NT2/D1 (cell line): Measurements from ENCODE around the gene IFITM5.
A peak's percentile ranks its signal among the peaks of the same experiment; 100 is the strongest.
"Not testable (repeated sequence)": the region's sequence is repeated elsewhere in the genome, so short reads cannot be mapped to it uniquely, and the experiment has no call there.

ENCODE experiments used
- DNase-seq: peaks from one replicate; pipeline ENCODE4 v3.0.0-alpha.2; 2011; ENCODE audit warnings: low read depth, low spot score
- H3K27me3 ChIP-seq: 2 replicates; pipeline ENCODE4 v1.6.0; 2011; ENCODE audit warnings: mild to moderate bottlenecking; ENCODE audit not compliant: insufficient read length, insufficient read depth
- H3K36me3 ChIP-seq: 2 replicates; pipeline ENCODE4 v1.6.1; 2011; ENCODE audit warnings: mild to moderate bottlenecking, low read length, mixed read lengths; ENCODE audit not compliant: insufficient read depth, insufficient read length
- H3K4me1 ChIP-seq: 2 replicates; pipeline ENCODE4 v1.5.1; 2011; ENCODE audit not compliant: insufficient read depth, insufficient read length
- H3K4me3 ChIP-seq: 2 replicates; pipeline ENCODE4 v1.5.1; 2011; ENCODE audit warnings: low read depth; ENCODE audit not compliant: insufficient read length
- H3K9ac ChIP-seq: 2 replicates; pipeline ENCODE4 v1.6.0; 2011; ENCODE audit warnings: low read depth; ENCODE audit not compliant: insufficient read length
- H3K9me3 ChIP-seq: 2 replicates; pipeline ENCODE4 v1.5.1; 2011; ENCODE audit warnings: mild to moderate bottlenecking, low read length; ENCODE audit not compliant: insufficient read depth
- SUZ12 ChIP-seq: IDR thresholded peaks from 2 replicates; pipeline ENCODE4 v1.6.1; 2011; ENCODE audit not compliant: insufficient read length, insufficient read depth; ENCODE audit errors: extremely low read depth
- YY1 ChIP-seq: IDR thresholded peaks from 2 replicates; pipeline ENCODE4 v1.6.1; 2011; ENCODE audit not compliant: insufficient read length, insufficient read depth
- ZNF274 ChIP-seq: IDR thresholded peaks from 2 replicates; pipeline ENCODE4 v1.6.1; 2011; ENCODE audit warnings: mild to moderate bottlenecking, low read depth, low read length

The IFITM5 gene

GRCh38 chr11:325796-326591 is 26.7 kb upstream of the IFITM5 start:
- Histone ChIP-seq H3K9me3 (peaks cover 4% of the 10 kb centered on the region; the same call in 1 of the 2 replicates), H3K36me3 (no peaks in the 10 kb centered on the region), H3K4me1 (peaks cover 12% of the 10 kb centered on the region), H3K27me3 (no peaks in the 10 kb centered on the region), H3K4me3 (no peak overlapping the region), H3K9ac (peak overlapping the region; percentile 8)
- no peak for DNase-seq
- TF ChIP-seq ZNF274 (no peak), SUZ12 (no peak)

- not testable (repeated sequence) for H3K4me3 ChIP-seq, H3K27me3 ChIP-seq, DNase-seq, H3K9ac ChIP-seq, H3K36me3 ChIP-seq, H3K9me3 ChIP-seq
- peaks cover 10% of the 10 kb centered on the region for H3K4me1 ChIP-seq
Measured at GRCh38 chr11:324593-325517, 25.5 kb upstream of the IFITM5 start.

GRCh38 chr11:324156-324555 is 24.8 kb upstream of the IFITM5 start:
- no peaks in the 10 kb centered on the region for H3K27me3 ChIP-seq
- no peak overlapping the region for H3K9ac ChIP-seq
- no peaks in the 10 kb centered on the region for H3K36me3 ChIP-seq
- H3K9me3 ChIP-seq = no peaks in the 10 kb centered on the region
- no peak overlapping the region for H3K4me3 ChIP-seq
- TF ChIP-seq YY1 = no peak
- TF ChIP-seq SUZ12 = no peak
- no peak for TF ChIP-seq ZNF274
- DNase-seq = no peak
- H3K4me1 ChIP-seq = peaks cover 13% of the 10 kb centered on the region

GRCh38 chr11:319888-320273 is 20.6 kb upstream of the IFITM5 start:
- not testable (repeated sequence) for H3K9me3 ChIP-seq, H3K27me3 ChIP-seq, DNase-seq, H3K36me3 ChIP-seq
- Histone ChIP-seq H3K4me3 (peak overlapping the region; percentile 85), H3K9ac (peak overlapping the region; percentile 77), H3K4me1 (peaks cover 25% of the 10 kb centered on the region)

- not testable (repeated sequence) for H3K27me3 ChIP-seq, H3K9me3 ChIP-seq, DNase-seq, H3K36me3 ChIP-seq
- H3K9ac ChIP-seq = peak overlapping the region; percentile 77
- H3K4me1 ChIP-seq = peaks cover 26% of the 10 kb centered on the region
- H3K4me3 ChIP-seq = peak overlapping the region; percentile 54
Measured at GRCh38 chr11:319121-319887, 20.0 kb upstream of the IFITM5 start.

- Histone ChIP-seq H3K4me1 (peaks cover 26% of the 10 kb centered on the region), H3K4me3 (peak overlapping the region; percentile 30), H3K9ac (peak overlapping the region; percentile 67)
- not testable (repeated sequence) for DNase-seq, H3K27me3 ChIP-seq, H3K36me3 ChIP-seq, H3K9me3 ChIP-seq
Measured at GRCh38 chr11:318405-319120, 19.2 kb upstream of the IFITM5 start.

- not testable (repeated sequence) for H3K4me3 ChIP-seq, H3K36me3 ChIP-seq, H3K9me3 ChIP-seq, DNase-seq, H3K27me3 ChIP-seq
- Histone ChIP-seq H3K4me1 (peaks cover 26% of the 10 kb centered on the region), H3K9ac (peak overlapping the region; percentile 58)
Measured at GRCh38 chr11:317668-318404, 18.5 kb upstream of the IFITM5 start.
